Activated naive CD4-positive, alpha-beta T cell treated with anti-CD3 and anti-CD28 coated beads, Interleukin-2, amount 10 ng/mL, durations not matched to agents 7 days and 5 days (primary cell): ENCODE measurements around the gene C4BPB.

ENCODE experiments used
- CTCF ChIA-PET: fragments of 350-600 bp; sonication (Branson Sonifier 250); formaldehyde crosslinking; loops from one replicate; lab custom pipeline; 2021; ENCODE audit warnings: antibody characterized with exemption; lab: Charles Lee
- DNase-seq: peaks from one replicate; pipeline ENCODE4 v3.0.0-alpha.2; 2020
- H3K27ac Mint-ChIP-seq: one replicate; pipeline ENCODE4 v1.8.0; 2021; ENCODE audit warnings: mild to moderate bottlenecking, moderate library complexity, mixed read lengths
- H3K27me3 Mint-ChIP-seq: one replicate; pipeline ENCODE4 v1.8.0; 2021; ENCODE audit warnings: mild to moderate bottlenecking, mixed read lengths
- H3K36me3 Mint-ChIP-seq: one replicate; pipeline ENCODE4 v1.8.0; 2021; ENCODE audit warnings: mixed read lengths
- H3K4me1 Mint-ChIP-seq: one replicate; pipeline ENCODE4 v1.8.0; 2021; ENCODE audit warnings: mixed read lengths
- H3K4me3 Mint-ChIP-seq: one replicate; pipeline ENCODE4 v1.8.0; 2021; ENCODE audit warnings: mild to moderate bottlenecking, moderate library complexity, mixed read lengths
- H3K9me3 Mint-ChIP-seq: one replicate; pipeline ENCODE4 v1.8.0; 2021; ENCODE audit warnings: mixed read lengths

Gene C4BPB

GRCh38 chr1:207069061-207069460 lies 19.6 kb upstream of the C4BPB start:
- Mint-ChIP-seq H3K27me3 (peaks cover 6% of the 10 kb centered on the region), H3K9me3 (no peaks in the 10 kb centered on the region), H3K36me3 (peaks cover 8% of the 10 kb centered on the region), H3K27ac (peak overlapping the region; percentile 19), H3K4me3 (no peak overlapping the region), H3K4me1 (peaks cover 46% of the 10 kb centered on the region)
- DNase-seq: no peak
- CTCF ChIA-PET: interaction anchor here (1.5 to 4.5 kb wide), 2 partner anchors 15 to 19 kb away, joined by 7 to 17 read pairs; partner anchors contain the start of gene YOD1

GRCh38 chr1:207069858-207070506 lies 18.7 kb upstream of the C4BPB start:
- H3K4me1 Mint-ChIP-seq: peaks cover 46% of the 10 kb centered on the region
- CTCF ChIA-PET: interaction anchor here (0.7 to 4.5 kb wide), 4 partner anchors 9 to 20 kb away, joined by 3 to 17 read pairs (median 10); partner anchors contain the start of gene YOD1

GRCh38 chr1:207070811-207071210 lies 17.8 kb upstream of the C4BPB start:
- Mint-ChIP-seq H3K4me3 (peak overlapping the region; percentile 4), H3K27ac (peak overlapping the region; percentile 81), H3K36me3 (peaks cover 8% of the 10 kb centered on the region), H3K9me3 (no peaks in the 10 kb centered on the region), H3K4me1 (peaks cover 46% of the 10 kb centered on the region), H3K27me3 (peaks cover 12% of the 10 kb centered on the region)
- CTCF ChIA-PET: interaction anchor here (0.7 to 4.5 kb wide), 7 partner anchors 10 to 24 kb away, joined by 3 to 17 read pairs (median 8); partner anchors contain the start of genes PFKFB2 and YOD1
- peak; percentile 48 for DNase-seq

More at GRCh38 chr1:207069858-207070506, 18.7 kb upstream of the C4BPB start:
- Mint-ChIP-seq H3K9me3 (no peaks in the 10 kb centered on the region), H3K27me3 (peaks cover 12% of the 10 kb centered on the region), H3K27ac (peak overlapping the region; percentile 78), H3K4me3 (no peak overlapping the region), H3K36me3 (peaks cover 8% of the 10 kb centered on the region)
- no peak for DNase-seq

GRCh38 chr1:207071426-207071825 lies 17.2 kb upstream of the C4BPB start:
- CTCF ChIA-PET: interaction anchor here (0.7 to 4.5 kb wide), 6 partner anchors 9 to 25 kb away, joined by 3 to 17 read pairs (median 9); partner anchors contain the start of genes PFKFB2 and YOD1
- H3K27ac Mint-ChIP-seq: peak overlapping the region; percentile 81
- H3K36me3 Mint-ChIP-seq: peaks cover 8% of the 10 kb centered on the region
- peaks cover 12% of the 10 kb centered on the region for H3K27me3 Mint-ChIP-seq
- no peak for DNase-seq
- no peak overlapping the region for H3K4me3 Mint-ChIP-seq
- H3K4me1 Mint-ChIP-seq: peaks cover 46% of the 10 kb centered on the region
- no peaks in the 10 kb centered on the region for H3K9me3 Mint-ChIP-seq

- H3K9me3 Mint-ChIP-seq: no peaks in the 10 kb centered on the region
- no peak overlapping the region for H3K4me3 Mint-ChIP-seq
- CTCF ChIA-PET: interaction anchor here (0.6 to 2.1 kb wide), 3 partner anchors 12 to 26 kb away, joined by 3 to 8 read pairs (median 6); no protein-coding TSS in a partner anchor
- H3K36me3 Mint-ChIP-seq: peaks cover 8% of the 10 kb centered on the region
- H3K27ac Mint-ChIP-seq: no peak overlapping the region
- peaks cover 12% of the 10 kb centered on the region for H3K27me3 Mint-ChIP-seq
- no peak for DNase-seq
- peaks cover 46% of the 10 kb centered on the region for H3K4me1 Mint-ChIP-seq
These were observed 16.4 kb upstream of the C4BPB start for GRCh38 chr1:207072233-207072632.

GRCh38 chr1:207073906-207074820 lies 14.5 kb upstream of the C4BPB start:
- Mint-ChIP-seq H3K36me3 (peaks cover 5% of the 10 kb centered on the region), H3K27me3 (peaks cover 12% of the 10 kb centered on the region), H3K27ac (no peak overlapping the region), H3K9me3 (no peaks in the 10 kb centered on the region), H3K4me1 (peaks cover 40% of the 10 kb centered on the region), H3K4me3 (no peak overlapping the region)
- CTCF ChIA-PET: interaction anchor here (1.1 to 2.6 kb wide), 5 partner anchors 10 to 331 kb away, joined by 3 to 14 read pairs (median 6); no protein-coding TSS in a partner anchor
- no peak for DNase-seq

- Mint-ChIP-seq H3K27me3 (peaks cover 18% of the 10 kb centered on the region), H3K36me3 (peaks cover 2% of the 10 kb centered on the region), H3K4me3 (no peak overlapping the region), H3K27ac (no peak overlapping the region), H3K4me1 (peaks cover 18% of the 10 kb centered on the region), H3K9me3 (no peaks in the 10 kb centered on the region)
- no peak for DNase-seq
- CTCF ChIA-PET: interaction anchor here (0.8 to 2.6 kb wide), 9 partner anchors 8 to 141 kb away, joined by 3 to 14 read pairs (median 4); partner anchors contain the start of gene PFKFB2
These were observed 12.3 kb upstream of the C4BPB start for GRCh38 chr1:207076181-207076955.

- Mint-ChIP-seq H3K27me3 (peaks cover 18% of the 10 kb centered on the region), H3K4me3 (no peak overlapping the region), H3K9me3 (no peaks in the 10 kb centered on the region), H3K36me3 (peaks cover 2% of the 10 kb centered on the region), H3K4me1 (peaks cover 12% of the 10 kb centered on the region), H3K27ac (no peak overlapping the region)
- DNase-seq: no peak
- CTCF ChIA-PET: interaction anchor here (0.6 to 2.6 kb wide), 8 partner anchors 17 to 168 kb away, joined by 3 to 12 read pairs (median 4); partner anchors contain the start of gene PFKFB2
These were observed 11.6 kb upstream of the C4BPB start for GRCh38 chr1:207077012-207077411.

- peaks cover 15% of the 10 kb centered on the region for H3K27me3 Mint-ChIP-seq
These were observed 10.9 kb upstream of the C4BPB start for GRCh38 chr1:207077470-207078377.

GRCh38 chr1:207078578-207079132 lies 10.0 kb upstream of the C4BPB start:
- no peak for DNase-seq
- Mint-ChIP-seq H3K27ac (no peak overlapping the region), H3K27me3 (peaks cover 16% of the 10 kb centered on the region), H3K4me3 (no peak overlapping the region), H3K4me1 (peaks cover 3% of the 10 kb centered on the region), H3K36me3 (no peaks in the 10 kb centered on the region), H3K9me3 (no peaks in the 10 kb centered on the region)
- CTCF ChIA-PET: interaction anchor here (0.9 to 4.5 kb wide), 8 partner anchors 8 to 326 kb away, joined by 3 to 25 read pairs (median 4); partner anchors contain the start of gene C4BPB

More at GRCh38 chr1:207077470-207078377, 10.9 kb upstream of the C4BPB start:
- Mint-ChIP-seq H3K36me3 (peaks cover 2% of the 10 kb centered on the region), H3K4me1 (peaks cover 5% of the 10 kb centered on the region), H3K27ac (no peak overlapping the region), H3K4me3 (no peak overlapping the region), H3K9me3 (no peaks in the 10 kb centered on the region)
- CTCF ChIA-PET: interaction anchor here (0.6 to 4.5 kb wide), 9 partner anchors 11 to 327 kb away, joined by 3 to 25 read pairs (median 5); partner anchors contain the start of genes C4BPB and PFKFB2
- DNase-seq: peak; percentile 78

- Mint-ChIP-seq H3K27me3 (peaks cover 15% of the 10 kb centered on the region), H3K4me1 (peaks cover 8% of the 10 kb centered on the region)
These were observed 8.9 kb upstream of the C4BPB start for GRCh38 chr1:207079706-207080241.

GRCh38 chr1:207081088-207081487 lies 7.6 kb upstream of the C4BPB start:
- Mint-ChIP-seq H3K4me3 (no peak overlapping the region), H3K27ac (no peak overlapping the region), H3K4me1 (peaks cover 14% of the 10 kb centered on the region), H3K9me3 (no peaks in the 10 kb centered on the region), H3K36me3 (no peaks in the 10 kb centered on the region), H3K27me3 (peaks cover 16% of the 10 kb centered on the region)
- CTCF ChIA-PET: interaction anchor here (1.7 to 4.5 kb wide), 4 partner anchors 10 to 324 kb away, joined by 6 to 25 read pairs (median 15); no protein-coding TSS in a partner anchor
- no peak for DNase-seq

More at GRCh38 chr1:207079706-207080241, 8.9 kb upstream of the C4BPB start:
- DNase-seq: no peak
- Mint-ChIP-seq H3K36me3 (no peaks in the 10 kb centered on the region), H3K9me3 (no peaks in the 10 kb centered on the region), H3K27ac (no peak overlapping the region), H3K4me3 (no peak overlapping the region)
- CTCF ChIA-PET: interaction anchor here (0.6 to 4.5 kb wide), 11 partner anchors 9 to 452 kb away, joined by 3 to 25 read pairs (median 4); partner anchors contain the start of gene CD55
